HCT116 (cell line): ENCODE measurements around the gene RNF151. TPM values are rescaled to one million over a fixed set of nuclear protein-coding genes. Genes with fewer than 3 reads are reported as not detected.

Experiments
- ATAC-seq: fragments of 200-7000 bp; cut with Tn5 transposase; 2 replicates; pipeline ENCODE4 v1.9.1; 2020; ENCODE audit warnings: mild to moderate bottlenecking, moderate library complexity
- BruUV-seq: library from RNA; stranded (reverse); fragments of 400-500 nt; replicated peaks from 2 replicates; lab custom pipeline; 2021; lab: Mats Ljungman, UMichigan
- CTCF ChIA-PET: fragments of 300-600 bp; sonication (Branson Sonifier 250); formaldehyde crosslinking; loops from one replicate; lab custom pipeline; 2021; ENCODE audit warnings: antibody characterized with exemption; lab: Charles Lee
- POLR2A ChIA-PET: fragments of 300-600, 350-600 bp; sonication (Branson Sonifier 250); formaldehyde crosslinking; loops from one replicate; lab custom pipeline; 2021; ENCODE audit warnings: antibody characterized with exemption; lab: Charles Lee
- RAD21 ChIA-PET, 2 experiments: fragments of 300-600 bp; sonication (Branson Sonifier 250); formaldehyde crosslinking; loops; one replicate each; lab custom pipeline; 2023; ENCODE audit warnings: low total read pairs in 2 of 2; ENCODE audit not compliant: uncharacterized antibody in 2 of 2, unreplicated experiment in 2 of 2, low non-redundant PET in 1 of 2; lab: Charles Lee
- DNase-seq: peaks from one replicate; pipeline ENCODE4 v3.0.0-alpha.2; 2010; ENCODE audit warnings: low read depth, low spot score
- H2AFZ ChIP-seq: fragments of 200-600 bp; shearing (Covaris generic), sonication (generic); 2 replicates; pipeline ENCODE4 v1.6.1; 2017; ENCODE audit warnings: low read depth, mixed run types, mixed read lengths, antibody characterized with exemption, low read length; ENCODE audit not compliant: poor library complexity, severe bottlenecking
- H3K27ac ChIP-seq: 2 replicates; pipeline ENCODE4 v1.5.1; 2012; ENCODE audit warnings: low read depth, low read length
- H3K27me3 ChIP-seq: fragments of 200-600 bp; sonication (generic); 2 replicates; pipeline ENCODE4 v1.6.1; 2016; ENCODE audit warnings: mixed run types, low read length, mixed read lengths; ENCODE audit not compliant: insufficient read depth
- H3K36me3 ChIP-seq, 2 experiments: fragments of 200-500 bp in 1 of 2; fragments of 200-600 bp in 1 of 2; sonication (Bioruptor generic) in 1 of 2; sonication (generic) in 1 of 2; 2 replicates each; pipeline versions ENCODE4 v1.5.1 to v1.6.1; 2014 to 2016; ENCODE audit warnings: low read length in 2 of 2, inconsistent platforms in 1 of 2, mixed read lengths in 1 of 2, mixed run types in 1 of 2; ENCODE audit not compliant: insufficient read depth in 2 of 2, control insufficient read depth in 1 of 2
- H3K4me1 ChIP-seq, 2 experiments: fragments of 200-600 bp in 1 of 2; sonication (generic) in 1 of 2; 2 replicates each; pipeline versions ENCODE4 v1.5.1 to v1.6.1; 2012 to 2017; ENCODE audit warnings: low read length in 2 of 2, inconsistent platforms in 1 of 2, mild to moderate bottlenecking in 1 of 2, mixed read lengths in 1 of 2, mixed run types in 1 of 2, moderate library complexity in 1 of 2; ENCODE audit not compliant: insufficient read depth in 2 of 2, control insufficient read depth in 1 of 2
- H3K4me2 ChIP-seq: fragments of 200-600 bp; sonication (generic); 2 replicates; pipeline ENCODE4 v1.6.1; 2017; ENCODE audit warnings: mixed run types, low read length, mixed read lengths
- H3K4me3 ChIP-seq, 2 experiments: fragments of 200-600 bp in 1 of 2; sonication (generic) in 1 of 2; replicated peaks in 1 of 2; 2 replicates each; pipeline ENCODE4 v1.5.1; 2011 to 2016; ENCODE audit warnings: low read length in 2 of 2, control low read depth in 1 of 2, low read depth in 1 of 2, mild to moderate bottlenecking in 1 of 2, mixed read lengths in 1 of 2, mixed run types in 1 of 2
- H3K79me2 ChIP-seq: fragments of 200-600 bp; sonication (generic); 2 replicates; pipeline ENCODE4 v1.6.1; 2017; ENCODE audit warnings: mild to moderate bottlenecking, mixed run types, low read length, moderate library complexity, mixed read lengths; ENCODE audit not compliant: insufficient read depth
- H3K9ac ChIP-seq: fragments of 200-600 bp; sonication (generic); 2 replicates; pipeline ENCODE4 v1.6.1; 2016; ENCODE audit warnings: low read length, mixed read lengths
- H3K9me2 ChIP-seq: fragments of 200-600 bp; sonication (generic), shearing (Covaris generic); 2 replicates; pipeline ENCODE4 v1.6.1; 2017; ENCODE audit warnings: mixed run types, mild to moderate bottlenecking, moderate library complexity; ENCODE audit not compliant: insufficient read depth
- H3K9me3 ChIP-seq, 2 experiments: fragments of 200-500 bp in 1 of 2; fragments of 200-600 bp in 1 of 2; sonication (Bioruptor generic) in 1 of 2; sonication (generic) in 1 of 2; 2 replicates each; pipeline ENCODE4 v1.6.1; 2014 to 2017; ENCODE audit warnings: low read length in 2 of 2, mixed read lengths in 2 of 2, inconsistent platforms in 1 of 2, low read depth in 1 of 2, mild to moderate bottlenecking in 1 of 2, mixed run types in 1 of 2, moderate library complexity in 1 of 2; ENCODE audit not compliant: control insufficient read depth in 1 of 2, insufficient read depth in 1 of 2
- H4K20me1 ChIP-seq: fragments of 200-600 bp; sonication (generic), shearing (Covaris generic); 2 replicates; pipeline ENCODE4 v1.6.1; 2017; ENCODE audit warnings: mixed run types, mild to moderate bottlenecking, moderate library complexity; ENCODE audit not compliant: insufficient read depth
- CBX3 ChIP-seq: IDR thresholded peaks from 2 replicates; pipeline ENCODE4 v1.6.1; 2012; ENCODE audit warnings: low read depth
- CEBPB ChIP-seq: IDR thresholded peaks from 2 replicates; pipeline ENCODE4 v1.6.1; 2012; ENCODE audit warnings: low read depth
- EGR1 ChIP-seq: IDR thresholded peaks from 2 replicates; pipeline ENCODE4 v1.6.1; 2012; ENCODE audit warnings: low read depth
- EZH2 ChIP-seq: fragments of 200-600 bp; sonication (generic); IDR thresholded peaks from 2 replicates; pipeline ENCODE4 v1.6.1; 2017; ENCODE audit warnings: antibody characterized with exemption, mixed run types
- EZH2phosphoT487 ChIP-seq: fragments of 200-600 bp; IDR thresholded peaks from 2 replicates; pipeline ENCODE4 v1.6.1; 2018; ENCODE audit warnings: antibody characterized with exemption, borderline replicate concordance
- FOSL1 ChIP-seq: IDR thresholded peaks from 2 replicates; pipeline ENCODE4 v1.6.1; 2012; ENCODE audit warnings: low read depth
- JUND ChIP-seq: IDR thresholded peaks from 2 replicates; pipeline ENCODE4 v1.6.1; 2012
- POLR2A ChIP-seq: IDR thresholded peaks from 2 replicates; pipeline ENCODE4 v1.7.0; 2011; ENCODE audit warnings: borderline replicate concordance; ENCODE audit not compliant: insufficient read depth, insufficient read length; ENCODE audit errors: extremely low read depth
- POLR2AphosphoS5 ChIP-seq: IDR thresholded peaks from 2 replicates; pipeline ENCODE4 v1.6.1; 2011; ENCODE audit warnings: mild to moderate bottlenecking, low read depth, low read length, moderate library complexity
- RAD21 ChIP-seq: IDR thresholded peaks from 2 replicates; pipeline ENCODE4 v1.6.1; 2012; ENCODE audit warnings: low read depth, mild to moderate bottlenecking
- SIN3A ChIP-seq: IDR thresholded peaks from 2 replicates; pipeline ENCODE4 v1.6.1; 2012; ENCODE audit warnings: low read depth
- SP1 ChIP-seq: IDR thresholded peaks from 2 replicates; pipeline ENCODE4 v1.6.1; 2012; ENCODE audit warnings: low read depth
- SRF ChIP-seq: IDR thresholded peaks from 2 replicates; pipeline ENCODE4 v1.6.1; 2012; ENCODE audit warnings: low read depth
- TCF7L2 ChIP-seq: IDR thresholded peaks from 2 replicates; pipeline ENCODE4 v1.7.0; 2011; ENCODE audit warnings: borderline replicate concordance, inconsistent platforms; ENCODE audit not compliant: insufficient read depth, insufficient read length; ENCODE audit errors: extremely low read depth
- YY1 ChIP-seq: IDR thresholded peaks from 2 replicates; pipeline ENCODE4 v1.6.1; 2011; ENCODE audit warnings: low read length, low read depth, moderate library complexity, mild to moderate bottlenecking; ENCODE audit not compliant: insufficient replicate concordance; ENCODE audit errors: extremely low read depth
- ZFX ChIP-seq: fragments of 450-650 bp; IDR thresholded peaks from 2 replicates; pipeline ENCODE4 v1.6.1; 2017
- intact Hi-C: fragments of 100-400 bp; cut with micrococcal nuclease; formaldehyde crosslinking; loops from 2 replicates; pipeline ENCODE4 v1.10.0; 2022
- total RNA-seq: library from RNA; stranded (reverse); gene quantifications from one replicate; pipeline ENCODE4 v1.2.1, GENCODE V29; 2021; ENCODE audit not compliant: unreplicated experiment
- TF ChIP-seq, protein P1 (sequence below): IDR thresholded peaks from 2 replicates; pipeline ENCODE4 v1.6.1; 2012
- TF ChIP-seq, protein P2 (sequence below): IDR thresholded peaks from 2 replicates; pipeline ENCODE4 v1.6.1; 2011; ENCODE audit warnings: mild to moderate bottlenecking, low read length, moderate library complexity; ENCODE audit not compliant: insufficient replicate concordance; ENCODE audit errors: extremely low read depth

Gene RNF151
- total RNA-seq, 1 experiment from 2014 or later, result 0.30 TPM

DNA sequence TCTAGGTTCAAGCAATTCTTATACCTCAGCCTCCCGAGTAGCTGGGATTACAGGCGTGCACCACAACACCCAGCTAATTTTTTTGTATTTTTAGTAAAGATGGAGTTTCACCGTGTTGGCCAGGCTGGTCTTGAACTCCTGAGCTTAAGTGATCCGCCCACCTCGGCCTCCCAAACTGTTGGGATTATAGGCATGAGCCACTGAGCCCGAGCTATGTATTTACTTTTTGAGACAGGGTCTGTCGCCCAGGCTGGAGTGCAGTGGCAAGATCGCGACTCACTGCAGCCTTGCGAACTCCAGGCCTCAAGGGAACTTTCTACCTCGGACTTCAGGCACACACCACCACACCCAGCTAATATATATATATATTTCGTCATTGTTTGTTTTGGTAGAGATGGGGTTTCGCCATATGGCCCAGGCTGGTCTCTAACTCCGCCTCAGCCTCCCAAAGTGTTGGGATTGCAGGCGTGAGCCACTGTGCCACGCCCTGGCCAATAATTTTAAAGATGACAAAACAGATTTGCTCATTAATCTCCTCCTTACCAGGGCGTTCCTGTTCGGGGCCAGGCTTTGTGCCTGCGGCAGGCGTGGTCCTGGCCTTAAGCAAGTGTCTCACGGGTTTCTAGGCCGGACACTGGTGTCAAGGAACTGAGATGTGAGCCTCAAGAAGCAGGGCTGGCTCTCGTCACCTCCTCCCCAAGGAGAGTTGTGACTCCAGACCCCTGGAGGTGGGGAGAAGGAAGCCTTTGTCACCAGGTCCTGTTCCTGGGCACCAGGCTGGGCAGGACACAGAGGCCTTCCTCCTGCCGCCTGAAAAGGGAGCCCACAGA, 48.7 kb downstream of the RNF151 start:
- intact Hi-C loops, result no loop called here
- H3K36me3 ChIP-seq, result no peaks in the 10 kb centered on the region
- TF ChIP-seq ZFX, result peak; percentile 18; the same call in 1 of the 2 replicates
- TF ChIP-seq SP1, result no peak
- TF ChIP-seq JUND, result no peak
- H3K27ac ChIP-seq, result peak overlapping the region; percentile 55
- CTCF ChIA-PET, result interaction anchor here (0.7 to 1.3 kb wide), 4 partner anchors 11 to 220 kb away, joined by 3 read pairs; partner anchors contain the start of gene SYNGR3
- H3K9me2 ChIP-seq, result no peaks in the 10 kb centered on the region
- ATAC-seq (peak; percentile 55), DNase-seq (peak; percentile 68)
- no peaks in the 10 kb centered on the region for H3K9me3 ChIP-seq
- H3K4me3 ChIP-seq, result peak overlapping the region in 1 of 2 experiments; percentile 39; a peak in 2 of 4 replicates
- H3K4me1 ChIP-seq, result peaks cover 24 to 41% of the 10 kb centered on the region in 2 experiments
- H2AFZ ChIP-seq, result no peak overlapping the region
- H3K4me2 ChIP-seq, result peak overlapping the region; percentile 64
- no peaks in the 10 kb centered on the region for H4K20me1 ChIP-seq
- BruUV-seq, result no TSS peak
- RAD21 ChIA-PET, result no interaction called here
- POLR2A ChIA-PET, result interaction anchor here (1.0 kb wide), 2 partner anchors 11 to 140 kb away, joined by 3 to 5 read pairs; partner anchors contain the start of gene TRAF7
- peaks cover 7% of the 10 kb centered on the region for H3K79me2 ChIP-seq
- H3K27me3 ChIP-seq, result no peaks in the 10 kb centered on the region
- H3K9ac ChIP-seq, result peak overlapping the region; percentile 53

DNA sequence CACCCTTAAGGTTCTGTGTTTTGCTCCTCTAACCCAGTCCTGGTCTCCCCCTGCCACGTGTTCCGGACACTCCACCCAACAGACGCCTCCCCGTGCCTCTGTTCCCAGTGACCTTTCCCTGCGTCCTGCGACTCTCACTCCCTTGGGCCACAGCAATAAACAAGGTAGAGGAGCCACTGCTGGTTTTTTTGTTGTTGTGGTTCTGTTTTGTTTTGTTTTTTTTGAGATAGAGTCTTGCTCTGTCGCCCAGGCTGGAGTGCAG, 49.2 kb downstream of the RNF151 start:
- no peak overlapping the region for H2AFZ ChIP-seq
- DNase-seq (no peak), ATAC-seq (no peak)
- RAD21 ChIA-PET, result no interaction called here
- TF ChIP-seq POLR2AphosphoS5 (no peak), FOSL1 (no peak), EGR1 (no peak), EZH2phosphoT487 (no peak), TCF7L2 (no peak), YY1 (no peak), EZH2 (no peak), SRF (no peak), CEBPB (no peak), SP1 (no peak), SIN3A (no peak), POLR2A (no peak), JUND (no peak), CBX3 (no peak), ZFX (no peak), RAD21 (no peak)
- TF ChIP-seq, protein P1, sequence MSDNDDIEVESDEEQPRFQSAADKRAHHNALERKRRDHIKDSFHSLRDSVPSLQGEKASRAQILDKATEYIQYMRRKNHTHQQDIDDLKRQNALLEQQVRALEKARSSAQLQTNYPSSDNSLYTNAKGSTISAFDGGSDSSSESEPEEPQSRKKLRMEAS, result no peak
- TF ChIP-seq, protein P2, sequence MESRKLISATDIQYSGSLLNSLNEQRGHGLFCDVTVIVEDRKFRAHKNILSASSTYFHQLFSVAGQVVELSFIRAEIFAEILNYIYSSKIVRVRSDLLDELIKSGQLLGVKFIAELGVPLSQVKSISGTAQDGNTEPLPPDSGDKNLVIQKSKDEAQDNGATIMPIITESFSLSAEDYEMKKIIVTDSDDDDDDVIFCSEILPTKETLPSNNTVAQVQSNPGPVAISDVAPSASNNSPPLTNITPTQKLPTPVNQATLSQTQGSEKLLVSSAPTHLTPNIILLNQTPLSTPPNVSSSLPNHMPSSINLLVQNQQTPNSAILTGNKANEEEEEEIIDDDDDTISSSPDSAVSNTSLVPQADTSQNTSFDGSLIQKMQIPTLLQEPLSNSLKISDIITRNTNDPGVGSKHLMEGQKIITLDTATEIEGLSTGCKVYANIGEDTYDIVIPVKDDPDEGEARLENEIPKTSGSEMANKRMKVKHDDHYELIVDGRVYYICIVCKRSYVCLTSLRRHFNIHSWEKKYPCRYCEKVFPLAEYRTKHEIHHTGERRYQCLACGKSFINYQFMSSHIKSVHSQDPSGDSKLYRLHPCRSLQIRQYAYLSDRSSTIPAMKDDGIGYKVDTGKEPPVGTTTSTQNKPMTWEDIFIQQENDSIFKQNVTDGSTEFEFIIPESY, result no peak
- peaks cover 8% of the 10 kb centered on the region; the same call in 1 of the 2 replicates for H3K79me2 ChIP-seq
- no peaks in the 10 kb centered on the region for H3K27me3 ChIP-seq
- H3K4me3 ChIP-seq, result no peak overlapping the region; a peak in 1 of 4 replicates
- H4K20me1 ChIP-seq, result no peaks in the 10 kb centered on the region
- H3K9ac ChIP-seq, result peak overlapping the region; percentile 53
- H3K4me1 ChIP-seq, result peaks cover 21 to 39% of the 10 kb centered on the region in 2 experiments
- H3K4me2 ChIP-seq, result peak overlapping the region; percentile 64
- CTCF ChIA-PET, result interaction anchor here (0.6 to 1.6 kb wide), 5 partner anchors 12 to 124 kb away, joined by 3 to 12 read pairs (median 3); no protein-coding TSS in a partner anchor
- intact Hi-C loops, result no loop called here
- no peaks in the 10 kb centered on the region for H3K36me3 ChIP-seq
- POLR2A ChIA-PET, result interaction anchor here (0.7 kb wide), 1 partner anchor 139 kb away, joined by 3 read pairs; the partner anchor contains the start of gene TRAF7
- no peaks in the 10 kb centered on the region for H3K9me3 ChIP-seq
- BruUV-seq, result TSS peak; percentile 59
- H3K27ac ChIP-seq, result peak overlapping the region; percentile 55
- H3K9me2 ChIP-seq, result no peaks in the 10 kb centered on the region
